GM23338 (cell line): ENCODE measurements around the gene PCSK6.

Experiments
- CREB1 ChIP-seq: fragments of 250-450 bp; sonication (Bioruptor Pico); IDR thresholded peaks from 2 replicates; pipeline ENCODE4 v1.5.0; 2020; ENCODE audit warnings: low read depth, mild to moderate bottlenecking, moderate library complexity
- CTCF ChIP-seq, 2 experiments: fragments of 200-600 bp in 1 of 2; sonication (generic) in 1 of 2; conservative IDR thresholded peaks; 2 replicates each; pipeline versions ENCODE4 v1.5.1 to v1.6.1; 2016 to 2017; ENCODE audit warnings: antibody characterized with exemption in 2 of 2, low read depth in 2 of 2, mild to moderate bottlenecking in 2 of 2, moderate library complexity in 1 of 2
- ETS1 ChIP-seq: IDR thresholded peaks from 2 replicates; pipeline ENCODE4 v1.6.1; 2016; ENCODE audit warnings: antibody characterized with exemption
- EZH2 ChIP-seq: fragments of 200-600 bp; sonication (generic); IDR thresholded peaks from one replicate; pipeline ENCODE4 v1.8.0; 2017; ENCODE audit warnings: antibody characterized with exemption, mild to moderate bottlenecking, low read depth; ENCODE audit not compliant: unreplicated experiment
- EZH2phosphoT487 ChIP-seq: fragments of 200-600 bp; sonication (generic); IDR thresholded peaks from one replicate; pipeline ENCODE4 v1.8.1; 2018; ENCODE audit warnings: antibody characterized with exemption; ENCODE audit not compliant: unreplicated experiment
- JUNB ChIP-seq: IDR thresholded peaks from one replicate; pipeline ENCODE4 v1.6.1; 2016; ENCODE audit warnings: antibody characterized with exemption; ENCODE audit not compliant: unreplicated experiment
- NANOG ChIP-seq: IDR thresholded peaks from 2 replicates; pipeline ENCODE4 v1.6.1; 2016; ENCODE audit warnings: antibody characterized with exemption, borderline replicate concordance
- POLR2AphosphoS5 ChIP-seq: IDR thresholded peaks from 2 replicates; pipeline ENCODE4 v1.6.1; 2016; ENCODE audit warnings: antibody characterized with exemption, low read depth
- REST ChIP-seq: IDR thresholded peaks from one replicate; pipeline ENCODE4 v1.6.1; 2018; ENCODE audit warnings: antibody characterized with exemption; ENCODE audit not compliant: unreplicated experiment
- STAT1 ChIP-seq: IDR thresholded peaks from one replicate; pipeline ENCODE4 v1.6.1; 2016; ENCODE audit warnings: antibody characterized with exemption; ENCODE audit not compliant: unreplicated experiment
- ZNF114 ChIP-seq: fragments of 250-450 bp; sonication (Bioruptor Pico); IDR thresholded peaks from 2 replicates; pipeline ENCODE4 v1.5.0; 2020; ENCODE audit warnings: mild to moderate bottlenecking, moderate library complexity
- ZNF331 ChIP-seq: fragments of 250-450 bp; sonication (Bioruptor Pico); IDR thresholded peaks from 2 replicates; pipeline ENCODE4 v1.5.0; 2020; ENCODE audit warnings: low read depth, mild to moderate bottlenecking, moderate library complexity
- ZNF462 ChIP-seq: fragments of 250-450 bp; sonication (Bioruptor Pico); IDR thresholded peaks from 2 replicates; pipeline ENCODE4 v1.5.0; 2020; ENCODE audit warnings: mild to moderate bottlenecking, moderate library complexity

- TF ChIP-seq POLR2AphosphoS5 (no peak), CTCF (conservative IDR thresholded peaks at IDR 0.05; ENCODE audit: low read depth in 2 of 2) (no peak), EZH2 (no peak), REST (no peak), ZNF114 (CRISPR knock-in tag) (no peak), EZH2phosphoT487 (no peak), ETS1 (no peak), STAT1 (no peak), JUNB (no peak), CREB1 (CRISPR knock-in tag) (no peak), ZNF331 (CRISPR knock-in tag) (no peak), NANOG (no peak), ZNF462 (CRISPR knock-in tag) (no peak)
Measured at GRCh38 chr15:101371519-101371918, 118.0 kb downstream of the PCSK6 start.
